H9 (cell line): ENCODE results near the gene ZBTB45. TPM values are rescaled to one million over a fixed set of nuclear protein-coding genes. Genes with fewer than 3 reads are reported as not detected.
A peak's percentile ranks its signal among the peaks of the same experiment; 100 is the strongest.

ENCODE experiments used
- DNase-seq: peaks from one replicate; pipeline ENCODE4 v3.0.0-alpha.2; 2017
- H2AFZ ChIP-seq: one replicate; pipeline ENCODE4 v1.6.1; 2013; ENCODE audit warnings: mild to moderate bottlenecking, low read length, control low read depth, moderate library complexity
- H2AK5ac ChIP-seq: 2 replicates; pipeline ENCODE4 v1.6.1; 2013; ENCODE audit warnings: low read length, control low read depth, mixed read lengths; ENCODE audit not compliant: insufficient read length
- H2BK120ac ChIP-seq: one replicate; pipeline ENCODE4 v1.6.1; 2013; ENCODE audit warnings: low read depth, mild to moderate bottlenecking, low read length, control low read depth, inconsistent platforms; ENCODE audit not compliant: poor library complexity, severe bottlenecking
- H2BK12ac ChIP-seq: 2 replicates; pipeline ENCODE4 v1.6.1; 2013; ENCODE audit warnings: low read length, control low read depth, mixed read lengths, low read depth; ENCODE audit not compliant: insufficient read length
- H2BK15ac ChIP-seq: 2 replicates; pipeline ENCODE4 v1.6.1; 2013; ENCODE audit warnings: low read depth, low read length, control low read depth
- H2BK20ac ChIP-seq: one replicate; pipeline ENCODE4 v1.6.1; 2013; ENCODE audit warnings: low read depth, mild to moderate bottlenecking, low read length, control low read depth, inconsistent platforms; ENCODE audit not compliant: poor library complexity, severe bottlenecking
- H2BK5ac ChIP-seq: 2 replicates; pipeline ENCODE4 v1.6.1; 2013; ENCODE audit warnings: low read length, control low read depth, mixed read lengths; ENCODE audit not compliant: insufficient read length
- H3K14ac ChIP-seq: 2 replicates; pipeline ENCODE4 v1.6.1; 2013; ENCODE audit warnings: low read length, control low read depth; ENCODE audit not compliant: insufficient read depth
- H3K18ac ChIP-seq: 2 replicates; pipeline ENCODE4 v1.6.1; 2013; ENCODE audit warnings: low read depth, mild to moderate bottlenecking, mixed read lengths, low read length, control low read depth; ENCODE audit not compliant: insufficient read length
- H3K23ac ChIP-seq: 2 replicates; pipeline ENCODE4 v1.6.1; 2013; ENCODE audit warnings: low read length, control low read depth, mixed read lengths, low read depth; ENCODE audit not compliant: insufficient read length
- H3K23me2 ChIP-seq: 2 replicates; pipeline ENCODE4 v1.6.1; 2013; ENCODE audit warnings: low read depth, mild to moderate bottlenecking, mixed read lengths, low read length, control low read depth; ENCODE audit not compliant: insufficient read length, poor library complexity, severe bottlenecking
- H3K27ac ChIP-seq: 2 replicates; pipeline ENCODE4 v1.5.1; 2013; ENCODE audit warnings: low read length, control low read depth, mixed read lengths, low read depth; ENCODE audit not compliant: insufficient read length
- H3K27me3 ChIP-seq: 2 replicates; pipeline ENCODE4 v1.6.1; 2013; ENCODE audit warnings: low read length, control low read depth, inconsistent platforms; ENCODE audit not compliant: insufficient read depth
- H3K4ac ChIP-seq: 2 replicates; pipeline ENCODE4 v1.6.1; 2013; ENCODE audit warnings: low read depth, mild to moderate bottlenecking, control low read depth, inconsistent platforms, low read length, moderate library complexity
- H3K4me1 ChIP-seq: 2 replicates; pipeline ENCODE4 v1.6.1; 2013; ENCODE audit warnings: low read length, control low read depth, inconsistent platforms; ENCODE audit not compliant: insufficient read depth
- H3K4me2 ChIP-seq: 2 replicates; pipeline ENCODE4 v1.6.1; 2013; ENCODE audit warnings: low read length, control low read depth, mixed read lengths; ENCODE audit not compliant: insufficient read length, insufficient read depth
- H3K56ac ChIP-seq: 2 replicates; pipeline ENCODE4 v1.6.1; 2013; ENCODE audit warnings: low read depth, mild to moderate bottlenecking, mixed read lengths, low read length, control low read depth; ENCODE audit not compliant: insufficient read length
- H3K79me1 ChIP-seq: 2 replicates; pipeline ENCODE4 v1.6.1; 2013; ENCODE audit warnings: low read depth, mild to moderate bottlenecking, moderate library complexity, low read length, control low read depth, inconsistent platforms; ENCODE audit not compliant: insufficient read depth, poor library complexity, severe bottlenecking
- H3K79me2 ChIP-seq: 2 replicates; pipeline ENCODE4 v1.6.1; 2013; ENCODE audit warnings: low read length, control low read depth, inconsistent platforms; ENCODE audit not compliant: insufficient read depth
- H3K9ac ChIP-seq: 2 replicates; pipeline ENCODE4 v1.6.1; 2013; ENCODE audit warnings: low read length, control low read depth, mixed read lengths; ENCODE audit not compliant: insufficient read length; ENCODE audit errors: extremely low read depth
- H3K9me3 ChIP-seq: one replicate; pipeline ENCODE4 v1.6.1; 2013; ENCODE audit warnings: low read depth, low read length, inconsistent platforms; ENCODE audit not compliant: control insufficient read depth
- H3T11ph ChIP-seq: one replicate; pipeline ENCODE4 v1.6.1; 2013; ENCODE audit warnings: mild to moderate bottlenecking, low read length, control low read depth, inconsistent platforms
- H4K20me1 ChIP-seq: one replicate; pipeline ENCODE4 v1.6.1; 2013; ENCODE audit not compliant: control insufficient read depth, insufficient read length, insufficient read depth
- H4K5ac ChIP-seq: 2 replicates; pipeline ENCODE4 v1.6.1; 2013; ENCODE audit warnings: low read depth, mild to moderate bottlenecking, mixed read lengths, low read length, control low read depth; ENCODE audit not compliant: insufficient read length
- H4K8ac ChIP-seq: replicated peaks from 2 replicates; pipeline ENCODE4 v1.6.1; 2013; ENCODE audit warnings: low read length, control low read depth, mixed read lengths, low read depth; ENCODE audit not compliant: insufficient read length
- H4K91ac ChIP-seq: 2 replicates; pipeline ENCODE4 v1.6.1; 2013; ENCODE audit warnings: low read depth, mild to moderate bottlenecking, moderate library complexity, mixed read lengths, low read length, control low read depth; ENCODE audit not compliant: insufficient read length
- H3K27ac Mint-ChIP-seq, 3 experiments: 2 replicates in 2 of 3; 3 replicates in 1 of 3; pipeline ENCODE4 v1.8.0; 2020 to 2021; ENCODE audit warnings: mixed read lengths in 3 of 3, mild to moderate bottlenecking in 1 of 3, moderate library complexity in 1 of 3
- H3K27me3 Mint-ChIP-seq: 2 replicates; pipeline ENCODE4 v1.8.0; 2021; ENCODE audit warnings: low read depth, mild to moderate bottlenecking, moderate library complexity, mixed read lengths
- H3K36me3 Mint-ChIP-seq, 3 experiments: 2 replicates in 2 of 3; 3 replicates in 1 of 3; pipeline ENCODE4 v1.8.0; 2020 to 2021; ENCODE audit warnings: low read depth in 3 of 3, mixed read lengths in 3 of 3; ENCODE audit not compliant: insufficient read depth in 1 of 3
- H3K4me1 Mint-ChIP-seq, 2 experiments: 2 replicates each; pipeline ENCODE4 v1.8.0; 2020; ENCODE audit warnings: mixed read lengths in 2 of 2
- H3K4me3 Mint-ChIP-seq, 2 experiments: 2 replicates in 1 of 2; 3 replicates in 1 of 2; pipeline ENCODE4 v1.8.0; 2020 to 2021; ENCODE audit warnings: mild to moderate bottlenecking in 2 of 2, mixed read lengths in 2 of 2, moderate library complexity in 1 of 2
- H3K9me3 Mint-ChIP-seq, 2 experiments: 2 replicates in 1 of 2; 3 replicates in 1 of 2; pipeline ENCODE4 v1.8.0; 2020; ENCODE audit warnings: mild to moderate bottlenecking in 2 of 2, mixed read lengths in 2 of 2, moderate library complexity in 1 of 2
- CTCF ChIP-seq: fragments of 200-600 bp; sonication (generic); conservative IDR thresholded peaks from 3 replicates; pipeline ENCODE4 v1.8.0; 2021; ENCODE audit warnings: antibody characterized with exemption, mild to moderate bottlenecking
- WGBS: extraction: QIAGEN DNeasy Blood & Tissue Kit; methylation state at CpG from one replicate; pipeline ENCODE4 v1.1.7; 2013; ENCODE audit warnings: missing lambda C conversion rate, low lambda C conversion rate, mixed read lengths; ENCODE audit not compliant: insufficient read length; ENCODE audit errors: extremely low coverage; 5-methylcytosine and 5-hydroxymethylcytosine counted together
- total RNA-seq: library from RNA; stranded (reverse); gene quantifications from 2 replicates; pipeline ENCODE4 v1.2.1, GENCODE V29; 2021

ZBTB45 gene
- total RNA-seq, 1 experiment from 2014 or later: 18.7 TPM

- peaks cover 42% of the 10 kb centered on the region in 2 experiments for H3K4me1 Mint-ChIP-seq
Measured at GRCh38 chr19:58522709-58523108, 3.1 kb upstream of the ZBTB45 start.

More at GRCh38 chr19:58522709-58523108, 3.1 kb upstream of the ZBTB45 start:
- no peaks in the 10 kb centered on the region; a peak in 3 of 7 replicates for H3K36me3 Mint-ChIP-seq
- H3K56ac ChIP-seq: no peak overlapping the region
- H3K27me3 Mint-ChIP-seq: peaks cover 5% of the 10 kb centered on the region
- no peak overlapping the region for H2BK5ac ChIP-seq
- no peak overlapping the region for H3T11ph ChIP-seq
- no peak overlapping the region for H3K4ac ChIP-seq
- H3K79me2 ChIP-seq: peaks cover under 1% of the 10 kb centered on the region; the same call in 1 of the 2 replicates
- no peaks in the 10 kb centered on the region for H3K9me3 ChIP-seq
- no peak overlapping the region for H3K18ac ChIP-seq
- H3K79me1 ChIP-seq: no peaks in the 10 kb centered on the region
- DNase-seq: peak; percentile 48
- peak overlapping the region in 1 of 2 experiments; percentile 25; a peak in 1 of 5 replicates for H3K4me3 Mint-ChIP-seq
- H3K27ac Mint-ChIP-seq: peak overlapping the region; percentile 21 to 93 (median 78)
- no peak overlapping the region for H2AK5ac ChIP-seq
- H2BK20ac ChIP-seq: no peak overlapping the region
- H2BK12ac ChIP-seq: no peak overlapping the region
- no peak overlapping the region for H4K91ac ChIP-seq
- no peak overlapping the region for H3K14ac ChIP-seq
- no peaks in the 10 kb centered on the region for H3K27me3 ChIP-seq
- H3K4me1 ChIP-seq: peaks cover 6% of the 10 kb centered on the region; the same call in 1 of the 2 replicates
- no peak overlapping the region for H3K27ac ChIP-seq
- no CpG with 5 or more reads among the region's 3 CpGs for WGBS
- H2BK15ac ChIP-seq: no peak overlapping the region
- H4K20me1 ChIP-seq: no peaks in the 10 kb centered on the region
- H4K8ac ChIP-seq: no peak overlapping the region
- no peak overlapping the region for H4K5ac ChIP-seq
- TF ChIP-seq CTCF: no peak
- H2BK120ac ChIP-seq: no peak overlapping the region
- H3K23me2 ChIP-seq: peaks cover 19% of the 10 kb centered on the region
- no peak overlapping the region for H3K9ac ChIP-seq
- H3K23ac ChIP-seq: no peak overlapping the region
- H2AFZ ChIP-seq: no peak overlapping the region
- H3K4me2 ChIP-seq: no peak overlapping the region
- peaks cover 0 to 3% of the 10 kb centered on the region in 2 experiments; a peak in 1 of 5 replicates for H3K9me3 Mint-ChIP-seq
